Naive thymus-derived CD8-positive, alpha-beta T cell (primary cell): ENCODE data around the gene MCRIP1. TPM values are rescaled to one million over a fixed set of nuclear protein-coding genes. Genes with fewer than 3 reads are reported as not detected.

Experiments
- ATAC-seq, 2 donors: fragments of 150-1000 bp; cut with Tn5 transposase in 1 of 2; sonication (Bioruptor Pico), chemical (Tn5 transposase) in 1 of 2; 1 replicate in 1 of 2; 2 replicates in 1 of 2; pipeline ENCODE4 v1.10.0; 2021; ENCODE audit warnings: mild to moderate bottlenecking in 2 of 2, moderate library complexity in 2 of 2
- POLR2A ChIA-PET: fragments of 350-600 bp; sonication (Branson Sonifier 250); formaldehyde crosslinking; loops from one replicate; lab custom pipeline; 2021; ENCODE audit warnings: antibody characterized with exemption; lab: Charles Lee
- DNase-seq, 10 donors: peaks; one replicate each; pipeline versions ENCODE4 v3.0.0 to v3.0.0-alpha.2; 2020 to 2022
- H3K27ac Mint-ChIP-seq, 10 donors: one replicate each; pipeline ENCODE4 v1.8.0; 2020 to 2022; ENCODE audit warnings: mild to moderate bottlenecking in 10 of 10, mixed read lengths in 10 of 10, moderate library complexity in 4 of 10, inconsistent platforms in 1 of 10
- H3K27me3 Mint-ChIP-seq, 5 donors: one replicate each; pipeline ENCODE4 v1.8.0; 2021 to 2022; ENCODE audit warnings: mixed read lengths in 5 of 5
- H3K36me3 Mint-ChIP-seq, 3 donors: one replicate each; pipeline ENCODE4 v1.8.0; 2020 to 2022; ENCODE audit warnings: mixed read lengths in 3 of 3, mild to moderate bottlenecking in 2 of 3, inconsistent platforms in 1 of 3
- H3K4me1 Mint-ChIP-seq, 4 donors: one replicate each; pipeline ENCODE4 v1.8.0; 2021 to 2022; ENCODE audit warnings: mixed read lengths in 4 of 4
- H3K4me3 Mint-ChIP-seq, 10 donors: one replicate each; pipeline ENCODE4 v1.8.0; 2020 to 2022; ENCODE audit warnings: mild to moderate bottlenecking in 10 of 10, mixed read lengths in 10 of 10, moderate library complexity in 6 of 10, inconsistent platforms in 1 of 10
- H3K9me3 Mint-ChIP-seq, 9 donors: one replicate each; pipeline ENCODE4 v1.8.0; 2020 to 2022; ENCODE audit warnings: mixed read lengths in 9 of 9, mild to moderate bottlenecking in 3 of 9, inconsistent platforms in 1 of 9, moderate library complexity in 1 of 9
- polyA plus RNA-seq, 3 donors: library from polyadenylated mRNA; unstranded; fragments of 300-500 nt; fragmentation: Illumina TruSeq; gene quantifications; one replicate each; pipeline ENCODE4 v1.2.3, GENCODE V29; 2021
- total RNA-seq, 8 experiments: library from RNA in 2 of 8; stranded (reverse) in 2 of 8; gene quantifications; one replicate each; pipeline ENCODE4 v1.2.3 and lab custom pipeline; 2021 to 2026

The MCRIP1 gene
- total and polyA plus RNA-seq, 5 experiments from 2014 or later, result 49.5 to 61.8 (median 58.4) TPM

DNA sequence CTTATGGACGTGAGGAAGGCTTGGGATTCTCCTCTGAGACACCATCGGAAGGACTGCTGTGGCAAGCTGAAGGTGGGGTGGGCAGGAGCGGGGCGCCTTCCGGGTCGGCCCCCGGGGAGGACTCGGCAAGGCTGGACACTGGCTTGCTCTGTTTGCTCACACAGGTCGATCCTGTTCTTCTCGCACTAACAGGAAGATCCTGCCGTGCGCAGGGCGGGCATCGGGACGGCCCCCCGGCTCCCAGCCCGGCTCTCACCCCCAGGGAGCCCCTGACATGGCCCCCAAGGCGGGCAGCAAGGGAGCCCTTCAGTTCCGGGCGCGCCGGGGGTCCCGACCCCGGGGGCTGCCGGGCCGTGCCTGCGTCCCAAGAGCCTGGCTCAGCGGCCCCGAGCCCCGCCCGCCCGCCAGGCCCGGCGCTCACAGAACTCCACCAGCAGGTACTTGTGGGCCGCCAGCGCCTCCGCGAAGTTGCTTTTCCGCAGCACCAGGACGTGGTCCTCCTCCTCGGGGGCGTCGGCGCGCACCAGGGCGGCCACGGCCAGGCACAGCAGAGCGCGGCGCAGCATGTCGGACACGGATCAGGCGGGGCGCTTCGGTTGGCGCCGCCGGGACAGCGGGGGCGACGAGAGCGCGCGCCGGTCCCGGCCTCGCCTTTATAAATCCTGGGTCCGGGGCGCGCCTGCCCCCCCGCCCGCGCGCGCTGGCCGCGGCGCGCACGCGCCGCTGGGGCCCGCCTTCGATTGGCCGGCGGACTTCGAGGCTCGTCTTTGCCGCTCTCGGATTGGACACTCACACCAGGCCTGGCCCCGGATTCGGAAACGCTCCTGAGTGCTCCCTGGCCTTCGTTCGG, 27.0 kb upstream of the MCRIP1 start, which contains the start of gene P4HB:
TSS of gene P4HB (minus strand) at position 630 of the 850 bp plus-strand sequence. CDS start at position 566, 64 bp downstream.
- H3K4me1 Mint-ChIP-seq, result peaks cover 17 to 65% (median 34%) of the 10 kb centered on the region in 4 donors
- peak in 2 of 10 donors; percentile 18 to 92 for DNase-seq

GRCh38 chr17:81858967-81859905, 26.1 kb upstream of the MCRIP1 start:
- Mint-ChIP-seq H3K9me3 (peaks cover 0 to 3% (median 0%) of the 10 kb centered on the region in 9 donors), H3K27ac (peak overlapping the region in 9 of 10 donors; percentile 55 to 94 (median 91)), H3K36me3 (peaks cover 0 to 49% (median 4%) of the 10 kb centered on the region in 3 donors), H3K4me1 (peaks cover 17 to 59% (median 34%) of the 10 kb centered on the region in 4 donors), H3K4me3 (peak overlapping the region; percentile 76 to 94 (median 88)), H3K27me3 (peaks cover 0 to 3% (median 0%) of the 10 kb centered on the region in 5 donors)
- DNase-seq (peak in 1 of 10 donors; percentile 10), ATAC-seq (no peak)
- POLR2A ChIA-PET, result interaction anchor here (0.5 to 2.4 kb wide), 5 partner anchors 10 to 26 kb away, joined by 3 to 11 read pairs (median 6); partner anchors contain the start of genes ARHGDIA, MCRIP1 and PPP1R27

More for the DNA sequence above, 27.0 kb upstream of the MCRIP1 start, which contains the start of gene P4HB:
- peak; percentile 22 to 37 for ATAC-seq
- H3K9me3 Mint-ChIP-seq, result peaks cover 0 to 3% (median 0%) of the 10 kb centered on the region in 9 donors
- POLR2A ChIA-PET, result interaction anchor here (0.8 to 2.8 kb wide), 10 partner anchors 10 to 347 kb away, joined by 3 to 45 read pairs (median 5); partner anchors contain the start of genes ACTG1, ALYREF, ANAPC11 and ARHGDIA
- H3K36me3 Mint-ChIP-seq, result peaks cover 0 to 41% (median 4%) of the 10 kb centered on the region in 3 donors
- H3K27ac Mint-ChIP-seq, result peak within 1 kb of the TSS; percentile 92 to 98 (median 96)
- H3K27me3 Mint-ChIP-seq, result peaks cover 0 to 3% (median 0%) of the 10 kb centered on the region in 5 donors
- H3K4me3 Mint-ChIP-seq, result peak within 1 kb of the TSS; percentile 82 to 94 (median 92)

DNA sequence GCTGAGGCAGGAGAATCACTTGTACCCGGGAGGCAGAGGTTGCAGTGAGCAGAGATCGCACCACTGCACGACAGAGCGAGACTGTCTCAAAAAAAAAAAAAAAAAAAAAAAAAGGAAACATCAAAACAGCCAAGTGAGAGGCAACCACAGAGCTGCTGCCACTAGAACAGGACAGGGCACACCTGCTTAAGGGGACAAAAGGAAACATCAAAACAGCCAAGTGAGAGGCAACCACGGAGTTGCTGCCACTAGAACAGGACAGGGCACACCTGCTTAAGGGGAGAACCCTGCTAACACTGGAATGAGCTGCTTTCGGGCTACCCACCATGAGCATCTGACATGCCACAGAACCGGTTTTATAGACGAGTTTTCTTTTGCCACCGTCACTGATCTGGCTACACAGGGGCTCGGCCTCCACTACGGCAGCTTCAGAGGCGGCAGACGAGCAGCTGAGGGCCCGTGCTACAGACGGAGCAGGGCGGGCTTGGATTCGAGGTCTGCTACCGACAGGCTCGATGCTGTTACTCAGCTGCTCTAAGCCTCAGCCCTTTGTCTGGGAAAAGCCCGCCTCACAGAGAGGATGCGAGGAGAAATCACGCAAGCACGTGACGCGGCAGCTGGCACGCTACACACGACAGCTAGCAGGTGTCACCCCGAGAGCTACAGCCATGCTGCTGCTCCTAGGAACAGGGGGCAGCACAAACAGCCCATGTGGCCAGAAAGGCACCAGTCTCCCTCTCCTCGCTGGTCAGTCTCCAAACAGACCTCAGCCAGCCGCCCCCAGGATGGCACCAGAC, 25.3 kb upstream of the MCRIP1 start:
- Mint-ChIP-seq H3K4me3 (peak overlapping the region in 9 of 10 donors; percentile 1 to 94 (median 83)), H3K9me3 (peaks cover 0 to 3% (median 0%) of the 10 kb centered on the region in 9 donors), H3K4me1 (peaks cover 16 to 55% (median 29%) of the 10 kb centered on the region in 4 donors), H3K27ac (peak overlapping the region in 1 of 10 donors; percentile 33), H3K27me3 (peaks cover 0 to 3% (median 0%) of the 10 kb centered on the region in 5 donors), H3K36me3 (peaks cover 0 to 55% (median 6%) of the 10 kb centered on the region in 3 donors)
- ATAC-seq, result no peak
- POLR2A ChIA-PET, result interaction anchor here (0.7 to 2.4 kb wide), 4 partner anchors 12 to 301 kb away, joined by 3 to 11 read pairs (median 4); partner anchors contain the start of genes ARHGDIA and PPP1R27
- no peak for DNase-seq

- H3K27ac Mint-ChIP-seq, result peak overlapping the region in 1 of 10 donors; percentile 43
- peak; percentile 23 to 44 for ATAC-seq
- DNase-seq, result peak in 1 of 10 donors; percentile 17
Measured at GRCh38 chr17:81854974-81855774, 22.1 kb upstream of the MCRIP1 start.

DNA sequence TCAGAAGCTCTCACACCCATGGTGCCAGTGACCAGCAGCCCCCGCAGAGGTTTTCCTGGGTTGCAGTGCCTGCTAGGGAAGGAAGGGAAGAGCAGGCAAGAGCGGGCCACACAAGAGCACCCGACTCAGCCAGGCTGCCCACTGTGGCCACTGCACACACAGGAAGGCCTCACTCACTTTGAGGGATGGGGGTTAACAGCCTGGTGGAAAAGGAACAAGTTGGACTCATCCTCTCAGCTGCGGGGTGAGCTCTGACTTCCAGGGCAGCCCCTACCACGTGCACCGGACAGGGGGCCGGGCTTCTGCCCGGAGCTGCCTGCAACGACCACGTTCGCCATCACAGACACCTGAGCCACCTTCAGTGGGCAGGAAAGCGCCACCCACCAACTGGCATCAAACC, 19.1 kb upstream of the MCRIP1 start:
- POLR2A ChIA-PET, result no interaction called here
- Mint-ChIP-seq H3K36me3 (peaks cover 0 to 74% (median 5%) of the 10 kb centered on the region in 3 donors), H3K4me1 (peaks cover 0 to 16% (median 1%) of the 10 kb centered on the region in 4 donors), H3K9me3 (no peaks in the 10 kb centered on the region), H3K27me3 (no peaks in the 10 kb centered on the region), H3K27ac (peak overlapping the region in 1 of 10 donors; percentile 22), H3K4me3 (peak overlapping the region in 1 of 10 donors; percentile 29)
- no peak for DNase-seq
- no peak for ATAC-seq

More at GRCh38 chr17:81854974-81855774, 22.1 kb upstream of the MCRIP1 start:
- H3K9me3 Mint-ChIP-seq, result no peaks in the 10 kb centered on the region
- H3K4me3 Mint-ChIP-seq, result no peak overlapping the region
- H3K27me3 Mint-ChIP-seq, result no peaks in the 10 kb centered on the region
- POLR2A ChIA-PET, result interaction anchor here (0.6 to 1.3 kb wide), 5 partner anchors 12 to 365 kb away, joined by 3 to 5 read pairs (median 3); no protein-coding TSS in a partner anchor
- H3K4me1 Mint-ChIP-seq, result peaks cover 6 to 40% (median 17%) of the 10 kb centered on the region in 4 donors
- H3K36me3 Mint-ChIP-seq, result peaks cover 0 to 72% (median 5%) of the 10 kb centered on the region in 3 donors

GRCh38 chr17:81851423-81851822, 18.3 kb upstream of the MCRIP1 start:
- H3K27me3 Mint-ChIP-seq, result no peaks in the 10 kb centered on the region
- DNase-seq (no peak), ATAC-seq (no peak)
- H3K4me1 Mint-ChIP-seq, result peaks cover 0 to 15% (median under 1%) of the 10 kb centered on the region in 4 donors
- no peaks in the 10 kb centered on the region for H3K9me3 Mint-ChIP-seq
- peak overlapping the region in 1 of 10 donors; percentile 43 for H3K27ac Mint-ChIP-seq
- no peak overlapping the region for H3K4me3 Mint-ChIP-seq
- H3K36me3 Mint-ChIP-seq, result peaks cover 0 to 71% (median 5%) of the 10 kb centered on the region in 3 donors
- POLR2A ChIA-PET, result no interaction called here

DNA sequence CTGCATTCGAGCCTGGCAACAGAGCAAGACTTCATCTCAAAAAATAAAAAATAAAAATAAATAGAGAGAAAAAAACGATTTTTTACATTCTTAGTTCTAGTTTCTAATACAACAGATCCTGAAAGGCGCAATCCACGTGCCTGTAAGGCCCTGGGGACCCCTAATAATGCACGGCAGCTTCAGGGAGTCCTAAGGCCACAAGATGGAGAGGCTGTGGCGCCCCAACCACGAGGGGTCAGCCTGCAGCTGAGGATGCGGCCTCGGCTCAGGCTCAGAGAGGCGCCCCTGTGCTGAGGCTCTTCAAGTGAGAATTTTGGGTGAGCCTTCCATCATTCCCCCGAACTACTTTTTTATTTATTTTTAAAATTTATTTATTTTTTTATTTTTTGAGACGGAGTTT, 16.4 kb upstream of the MCRIP1 start:
- Mint-ChIP-seq H3K27me3 (no peaks in the 10 kb centered on the region), H3K27ac (no peak overlapping the region), H3K4me3 (no peak overlapping the region), H3K4me1 (peaks cover 0 to 9% (median 0%) of the 10 kb centered on the region in 4 donors), H3K9me3 (no peaks in the 10 kb centered on the region), H3K36me3 (peaks cover 0 to 70% (median 11%) of the 10 kb centered on the region in 3 donors)
- ATAC-seq (no peak), DNase-seq (no peak)
- POLR2A ChIA-PET, result interaction anchor here (0.5 to 0.8 kb wide), 3 partner anchors 10 to 623 kb away, joined by 3 read pairs; no protein-coding TSS in a partner anchor

DNA sequence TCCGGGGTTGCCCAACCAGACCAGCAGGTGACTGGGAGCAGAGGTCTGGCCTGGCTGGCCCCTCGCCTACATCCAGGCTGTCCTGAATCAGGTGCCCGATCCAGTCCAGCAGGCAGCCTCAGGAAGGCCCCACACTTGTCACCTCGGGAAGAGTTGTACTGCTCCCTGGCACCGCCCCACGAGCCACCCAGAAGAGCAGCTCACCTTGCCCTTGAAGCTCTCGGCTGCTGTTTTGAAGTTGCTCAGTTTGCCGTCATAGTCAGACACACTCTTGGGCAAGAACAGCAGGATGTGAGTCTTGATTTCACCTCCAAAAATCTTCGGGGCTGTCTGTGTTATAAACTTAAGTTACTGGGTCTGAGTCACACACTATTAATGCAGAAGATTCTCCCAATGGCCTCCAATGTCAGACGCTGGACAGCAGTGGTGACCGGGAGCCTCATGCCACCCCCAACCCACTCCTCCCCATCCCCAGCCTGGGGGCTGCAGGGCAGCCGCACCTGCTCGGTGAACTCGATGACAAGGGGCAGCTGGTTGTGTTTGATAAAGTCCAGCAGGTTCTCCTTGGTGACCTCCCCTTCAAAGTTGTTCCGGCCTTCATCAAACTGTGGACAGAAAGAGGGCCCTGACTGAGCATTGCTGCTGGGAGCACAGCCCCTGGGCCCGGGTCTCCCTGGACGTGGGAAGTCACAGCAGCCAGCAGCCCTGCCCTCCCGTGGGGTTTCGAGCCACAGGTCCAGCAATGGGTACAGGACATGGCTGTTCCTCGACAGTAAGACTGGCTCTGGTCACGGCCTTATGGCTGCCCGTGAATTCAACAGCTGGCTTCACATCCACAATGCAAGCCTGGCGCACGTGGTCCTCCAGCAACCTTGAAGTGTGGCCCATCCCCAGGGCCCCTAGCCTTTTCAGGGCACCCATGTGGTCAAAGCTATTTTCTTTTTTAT, 13.9 kb upstream of the MCRIP1 start:
- ATAC-seq (no peak), DNase-seq (no peak)
- no peaks in the 10 kb centered on the region for H3K27me3 Mint-ChIP-seq
- POLR2A ChIA-PET, result interaction anchor here (0.6 kb wide), 2 partner anchors 20 to 349 kb away, joined by 3 to 4 read pairs; no protein-coding TSS in a partner anchor
- peak overlapping the region in 1 of 10 donors; percentile 56 for H3K27ac Mint-ChIP-seq
- no peak overlapping the region for H3K4me3 Mint-ChIP-seq
- H3K36me3 Mint-ChIP-seq, result peaks cover 0 to 60% (median 9%) of the 10 kb centered on the region in 3 donors
- no peaks in the 10 kb centered on the region for H3K9me3 Mint-ChIP-seq
- peaks cover 0 to 2% (median 0%) of the 10 kb centered on the region in 4 donors for H3K4me1 Mint-ChIP-seq

DNA sequence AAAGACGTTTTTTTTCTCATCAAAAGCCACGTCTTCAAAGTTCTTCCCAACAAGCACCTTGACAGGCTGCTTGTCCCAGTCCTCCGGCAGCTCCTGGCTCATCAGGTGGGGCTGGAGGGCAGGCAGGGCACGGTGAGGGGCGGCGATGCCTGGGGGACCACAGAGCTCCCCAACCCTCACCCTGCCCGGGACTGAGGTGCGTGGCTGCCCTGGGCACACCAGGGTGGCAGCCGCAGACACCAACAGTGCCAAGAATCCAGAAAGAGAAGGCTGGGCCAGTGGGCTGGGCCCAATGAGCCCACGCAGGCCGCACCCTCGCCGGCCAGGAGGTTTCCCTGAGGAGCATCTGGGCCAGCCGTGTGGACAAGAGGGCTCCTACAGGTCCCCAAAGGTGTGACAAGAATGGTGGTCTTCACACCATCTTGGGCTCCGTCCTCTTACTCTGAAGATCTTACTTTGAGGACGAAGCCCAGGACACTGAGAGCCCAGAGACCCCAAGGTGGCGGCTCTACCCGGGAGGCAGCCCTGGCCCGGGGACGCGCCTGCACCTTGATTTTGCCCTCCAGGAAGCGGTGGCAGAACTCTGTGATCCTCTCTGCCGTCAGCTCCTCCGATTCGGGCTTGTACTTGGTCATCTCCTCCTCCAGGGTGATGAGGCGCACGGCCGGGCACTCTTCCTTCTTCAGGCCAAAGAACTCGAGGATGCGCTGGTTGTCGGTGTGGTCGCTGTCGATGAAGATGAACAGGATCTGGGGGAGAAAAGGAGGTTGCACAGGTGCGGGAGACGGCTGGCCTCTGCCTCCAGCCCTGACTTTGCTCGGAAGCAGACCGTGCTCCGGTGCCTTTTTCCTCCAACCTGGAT, 13.0 kb upstream of the MCRIP1 start:
- Mint-ChIP-seq H3K36me3 (peaks cover 0 to 51% (median 7%) of the 10 kb centered on the region in 3 donors), H3K4me3 (no peak overlapping the region), H3K4me1 (no peaks in the 10 kb centered on the region), H3K27ac (no peak overlapping the region), H3K27me3 (no peaks in the 10 kb centered on the region), H3K9me3 (no peaks in the 10 kb centered on the region)
- POLR2A ChIA-PET, result interaction anchor here (0.8 kb wide), 1 partner anchor 22 kb away, joined by 3 read pairs; no protein-coding TSS in a partner anchor
- no peak for ATAC-seq
- DNase-seq, result no peak
